NCI-H82 (cell line): ENCODE results near the gene TEF.
A peak's percentile ranks its signal among the peaks of the same experiment; 100 is the strongest.
"Not testable (repeated sequence)": the region's sequence is repeated elsewhere in the genome, so short reads cannot be mapped to it uniquely, and the experiment has no call there.

Source experiments
- DNase-seq: peaks from one replicate; lab custom pipeline; 2025; lab: John Stamatoyannopoulos, UW

The TEF gene

DNA sequence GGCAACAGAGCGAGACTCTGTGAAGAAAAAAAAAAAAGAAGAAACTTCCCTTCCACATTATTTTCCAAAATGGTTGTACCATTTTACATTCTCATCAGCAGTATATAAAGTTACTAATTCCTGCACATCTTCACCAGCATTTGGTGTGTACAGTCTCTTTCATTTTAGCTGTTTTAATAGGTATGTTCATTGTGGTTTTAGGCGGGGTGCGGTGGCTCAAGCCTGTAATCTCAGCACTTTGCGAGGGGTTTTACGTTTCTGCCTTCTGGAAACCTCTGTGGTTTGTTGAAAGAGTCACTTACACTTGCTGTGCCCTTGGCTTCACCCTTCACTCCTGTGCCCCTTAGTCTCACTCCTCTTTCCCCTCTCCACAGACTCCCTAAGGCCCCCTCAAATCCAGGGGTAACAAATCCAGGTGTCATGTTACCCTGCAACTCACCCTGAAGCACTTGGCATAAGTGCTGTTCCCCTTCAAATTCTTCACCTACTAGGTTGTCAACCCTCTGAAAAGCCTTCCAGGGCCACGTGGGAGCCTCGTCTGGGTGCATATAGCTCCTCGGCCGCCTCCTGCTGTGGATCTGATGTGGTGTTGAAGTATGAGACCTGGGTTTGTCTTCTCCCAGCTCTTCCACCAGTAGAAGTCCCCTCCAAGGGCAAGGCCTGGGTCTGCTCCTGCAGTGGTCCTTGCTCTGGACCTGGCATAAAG is 44.1 kb downstream of the TEF start:
- DNase-seq = no peak

DNA sequence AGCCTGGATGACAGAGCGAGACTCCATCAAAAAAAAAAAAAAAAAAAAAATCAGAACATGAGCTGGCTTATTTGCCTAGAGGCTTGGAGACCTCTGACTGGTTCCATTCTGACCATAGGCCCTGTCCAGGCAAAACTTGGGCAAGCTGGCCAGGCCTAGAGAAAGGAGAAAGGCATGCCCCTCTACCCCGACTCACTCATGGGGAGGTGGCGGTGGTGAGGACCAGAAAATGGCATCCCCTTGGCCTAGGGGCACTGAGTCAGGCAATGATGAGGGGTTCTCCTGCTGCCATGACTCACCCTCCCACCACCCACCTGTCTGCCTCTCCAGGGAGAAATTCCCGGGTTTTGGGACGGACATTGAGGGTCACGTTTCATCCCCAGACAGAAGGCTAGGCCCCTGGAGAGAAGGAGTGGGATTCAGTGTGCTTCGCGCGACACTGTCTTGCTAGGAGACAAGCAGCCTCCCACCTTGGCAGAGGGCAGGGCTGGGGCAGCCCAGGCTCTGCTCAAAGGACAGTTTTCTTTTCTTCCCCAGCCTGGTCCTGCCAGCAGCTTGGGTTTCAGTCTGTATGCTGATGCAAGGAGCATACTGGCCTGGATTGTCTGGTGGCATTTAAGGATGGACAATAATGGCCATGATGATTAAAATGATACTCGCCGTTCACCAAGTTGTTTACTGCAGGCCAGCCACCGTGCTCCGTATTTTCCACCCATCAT is 47.6 kb downstream of the TEF start:
- no peak for DNase-seq

GRCh38 chr22:41429951-41430332 is 48.2 kb downstream of the TEF start:
- no peak for DNase-seq

- no peak for DNase-seq
These were observed 49.9 kb downstream of the TEF start for GRCh38 chr22:41431656-41432055.

- not testable (repeated sequence) for DNase-seq
These were observed 51.7 kb downstream of the TEF start for GRCh38 chr22:41433480-41433879.

DNA sequence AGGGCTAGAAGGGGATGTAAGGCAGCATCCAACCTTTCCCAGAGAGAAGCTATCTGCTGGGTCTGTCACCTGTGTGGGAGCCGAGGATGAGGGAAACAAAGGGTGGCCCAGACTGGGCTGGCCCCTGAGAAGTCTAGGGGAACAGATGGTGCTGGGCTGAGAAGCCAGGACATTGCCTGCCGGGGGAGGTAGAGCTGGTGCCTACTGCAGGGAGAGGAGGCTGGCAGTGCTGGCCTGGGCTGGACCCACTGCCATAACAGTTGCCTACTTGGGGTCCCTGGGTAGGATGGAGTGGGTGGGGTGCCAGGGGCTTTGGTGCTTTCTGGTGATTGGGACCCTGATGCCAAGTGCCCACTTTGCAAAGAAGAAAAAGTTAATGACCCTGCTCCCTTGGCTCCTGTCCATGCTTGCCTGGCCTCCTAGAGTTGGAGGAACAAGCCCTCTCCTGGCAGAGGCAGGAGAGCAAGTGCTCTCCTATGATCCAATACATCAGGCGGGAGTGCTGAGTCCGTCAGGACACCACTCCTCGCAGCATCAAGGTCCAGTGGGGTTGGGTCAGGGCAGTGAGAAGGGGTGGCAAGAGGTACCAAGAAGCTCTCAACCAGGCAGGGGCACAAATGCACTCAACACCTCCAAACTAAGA is 52.7 kb downstream of the TEF start:
- DNase-seq = not testable (repeated sequence)

DNA sequence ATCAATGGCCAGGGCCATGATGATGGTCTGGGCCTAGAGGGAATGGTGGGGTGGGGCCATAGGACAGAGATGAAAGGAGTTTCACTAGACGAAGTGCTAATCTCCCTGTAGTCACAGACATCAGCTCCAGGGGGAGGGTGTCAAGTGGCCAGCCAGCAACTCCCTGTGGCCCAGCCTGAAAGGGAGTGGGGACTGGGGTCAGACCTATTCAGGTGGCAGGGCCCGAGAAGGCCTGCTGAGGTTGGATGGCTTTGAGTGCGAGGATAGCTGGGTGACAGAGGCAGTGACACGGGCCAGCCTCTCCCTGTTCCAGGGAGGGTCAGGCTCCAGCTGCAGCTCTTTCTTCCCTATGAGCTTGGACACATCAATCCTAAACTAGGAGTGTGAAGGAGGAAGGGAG is 53.8 kb downstream of the TEF start:
- DNase-seq = no peak

DNA sequence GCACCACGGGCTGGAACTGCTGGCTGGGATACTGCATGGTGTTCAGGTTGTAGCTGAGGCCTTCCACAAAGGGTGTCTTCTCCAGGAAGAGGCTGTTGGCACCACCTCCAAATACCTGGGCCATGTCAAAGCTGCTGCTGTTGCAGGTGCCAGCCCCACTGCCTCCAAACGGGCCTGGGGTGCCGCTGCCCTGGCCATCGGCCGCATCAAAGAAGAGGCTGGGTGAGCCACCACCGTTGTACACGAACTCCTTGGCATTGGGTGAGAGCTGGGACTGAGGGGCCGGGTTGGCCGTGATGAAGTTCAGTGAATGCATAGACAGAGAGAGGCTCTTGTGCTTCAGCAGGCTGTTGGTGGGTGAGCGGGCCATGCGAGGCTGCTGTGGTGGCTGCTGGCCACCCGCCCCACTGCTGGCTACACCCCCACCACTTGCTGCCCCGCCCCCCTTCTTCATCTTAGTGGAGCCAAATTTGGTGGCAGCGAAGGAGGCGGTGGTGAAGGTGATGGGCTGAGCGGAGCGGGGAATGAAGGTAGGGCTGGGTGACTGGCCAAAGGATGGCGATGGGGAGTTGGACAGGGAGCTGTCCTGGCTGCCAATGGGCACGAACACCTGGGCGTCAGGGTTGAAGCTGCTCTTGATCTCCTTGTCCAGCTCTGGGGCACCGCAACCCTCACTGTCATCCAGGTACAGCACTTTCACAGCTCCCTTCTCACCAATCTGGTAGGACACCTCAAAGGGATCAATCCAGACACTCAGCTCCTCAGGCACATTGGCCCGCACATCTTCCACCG is 54.8 kb downstream of the TEF start:
- no peak for DNase-seq

- DNase-seq = no peak
These were observed 55.5 kb downstream of the TEF start for GRCh38 chr22:41437198-41437597.

DNA sequence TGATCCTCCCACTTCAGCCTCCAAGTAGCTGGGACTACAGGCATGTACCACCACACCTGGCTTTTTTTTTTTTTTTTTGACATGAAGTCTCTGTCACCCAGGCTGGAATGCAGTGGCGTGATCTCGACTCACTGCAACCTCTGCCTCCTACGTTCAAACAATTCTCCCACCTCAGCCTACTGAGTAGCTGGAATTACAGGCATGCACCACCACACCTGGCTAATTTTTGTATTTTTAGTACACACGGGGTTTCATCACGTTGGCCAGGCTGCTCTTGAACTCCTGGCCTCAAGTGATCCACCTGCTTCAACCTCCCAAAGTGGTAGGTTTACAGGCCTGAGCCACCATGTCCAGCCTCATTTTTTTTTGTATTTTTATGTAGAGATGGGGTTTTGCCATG is 58.8 kb downstream of the TEF start:
- not testable (repeated sequence) for DNase-seq

DNA sequence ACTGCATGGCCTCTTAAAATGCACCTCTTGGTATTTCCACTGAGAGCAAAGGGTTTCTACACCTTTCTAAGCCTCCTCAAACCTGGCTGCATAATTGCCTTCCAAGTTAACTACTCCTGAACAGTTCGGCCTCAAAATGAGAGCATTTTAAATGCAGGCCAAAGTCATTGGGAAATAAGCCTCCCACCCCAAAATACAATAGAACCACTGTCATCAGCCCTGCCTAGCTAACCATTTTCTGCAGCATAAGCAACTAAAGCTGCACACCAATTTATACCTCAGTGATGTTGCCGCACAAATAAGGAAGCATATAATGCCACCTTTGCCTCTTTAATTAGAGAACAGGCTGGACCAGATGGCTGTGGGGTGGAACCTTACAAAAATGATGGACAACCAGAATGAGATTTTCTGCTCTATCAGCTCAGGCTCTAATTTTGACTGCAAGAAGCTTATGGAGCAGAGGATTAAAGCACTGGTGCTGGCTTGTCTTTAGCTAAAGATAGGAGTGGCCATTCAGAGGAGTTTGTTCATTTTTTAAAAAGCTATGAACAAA is 60.6 kb downstream of the TEF start:
- peak; percentile 93 for DNase-seq

GRCh38 chr22:41444360-41445128 is 62.8 kb downstream of the TEF start:
- peak; percentile 97 for DNase-seq

GRCh38 chr22:41445129-41446056 is 63.7 kb downstream of the TEF start:
- peak; percentile 86 for DNase-seq

DNA sequence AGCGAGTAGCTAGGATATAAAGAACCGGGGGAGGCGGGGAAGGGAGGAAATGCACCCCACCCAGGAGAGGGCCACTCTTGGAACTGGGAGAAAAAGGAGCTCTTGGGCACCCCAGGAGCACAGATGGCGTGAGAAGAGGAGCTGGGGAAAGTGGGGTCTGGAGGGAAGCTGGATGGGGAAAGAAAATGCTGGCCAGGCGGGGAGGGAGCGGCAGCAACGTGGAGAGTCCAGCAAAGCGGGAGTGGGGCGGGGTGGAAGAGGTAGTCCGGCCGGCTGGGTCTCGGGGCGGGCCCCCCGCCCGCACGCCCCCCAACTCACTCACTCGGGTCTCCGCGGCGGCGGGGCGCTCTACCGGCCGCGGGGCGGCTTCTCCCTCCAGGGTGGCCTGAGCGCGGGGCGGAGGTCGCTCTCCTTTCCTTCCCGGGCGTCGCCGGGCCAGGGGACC is 64.3 kb downstream of the TEF start:
- DNase-seq = no peak

DNA sequence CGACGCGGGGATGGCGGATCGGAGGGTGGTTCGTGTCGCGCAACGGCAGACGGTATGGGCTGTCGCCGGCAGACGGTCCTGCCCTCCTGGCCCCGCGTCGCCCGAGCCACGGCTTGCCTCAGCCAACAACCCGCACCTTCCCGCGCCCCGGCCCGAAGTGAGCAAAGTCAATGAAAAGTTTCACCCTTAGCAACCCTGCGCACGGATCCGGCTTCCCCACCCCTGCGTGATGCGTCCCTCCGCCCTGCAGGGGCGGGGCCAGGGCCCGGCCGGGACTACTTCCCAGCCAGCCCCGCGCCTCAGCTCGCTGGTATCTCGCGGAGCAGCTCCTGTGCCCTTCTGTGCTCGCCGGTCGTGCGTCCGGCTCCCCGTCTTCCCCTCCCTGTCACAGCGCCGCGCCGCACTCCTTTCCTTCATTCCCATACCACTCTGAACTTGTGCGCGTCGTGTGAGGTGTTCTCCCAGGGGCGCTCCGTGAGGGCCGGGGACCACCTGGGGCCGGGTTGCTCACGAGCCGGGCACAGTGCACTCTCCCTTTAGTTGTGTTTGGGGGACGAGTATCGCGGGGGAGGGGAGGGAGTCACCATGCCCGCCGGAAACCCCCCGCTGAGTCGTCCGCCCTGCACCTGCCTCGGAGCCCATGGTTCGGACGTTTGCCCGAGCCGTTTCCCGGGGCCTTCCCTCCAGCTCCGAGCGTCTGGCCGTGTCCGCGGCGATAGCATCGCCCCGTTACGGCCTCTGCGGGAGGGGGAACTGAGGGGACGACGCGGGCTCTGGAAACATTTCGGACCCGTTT is 65.1 kb downstream of the TEF start, which contains the start of gene TOB2:
Gene TOB2 (minus strand): TSS at position 163 of the 796 bp plus-strand sequence. CDS start 9,456 bp downstream, outside the sequence.
- peak; percentile 94 for DNase-seq

GRCh38 chr22:41447435-41448188 is 65.9 kb downstream of the TEF start:
- DNase-seq = peak; percentile 79

- DNase-seq = peak; percentile 99
These were observed 66.6 kb downstream of the TEF start for GRCh38 chr22:41448189-41448808.
